Transverse colon (tissue), 1 donor: ENCODE data around the gene TRIM8.

Experiments used
- EP300 ChIP-seq: sonication (generic); formaldehyde crosslinking; IDR thresholded peaks from one replicate; pipeline ENCODE4 v1.6.1; 2017; ENCODE audit warnings: antibody characterized with exemption, low read depth
- POLR2A ChIP-seq: fragments of 450-650 bp; IDR thresholded peaks from one replicate; pipeline ENCODE4 v1.6.1; 2016; ENCODE audit warnings: antibody characterized with exemption, mild to moderate bottlenecking, moderate library complexity

- TF ChIP-seq EP300 (no peak), POLR2A (no peak)
These were observed 16.5 kb upstream of the TRIM8 start for GRCh38 chr10:102627736-102628293.
